Thymus (tissue), 11 donors: ENCODE measurements around the gene DOK1. TPM values are rescaled to one million over a fixed set of nuclear protein-coding genes. Genes with fewer than 3 reads are reported as not detected.

Experiments
- DNase-seq, 9 donors: peaks; one replicate each; pipeline ENCODE4 v3.0.0-alpha.2; 2013; ENCODE audit warnings: low spot score in 9 of 9, low read depth in 6 of 9, missing footprints in 1 of 9
- H3K27ac ChIP-seq, 2 donors: one replicate each; pipeline ENCODE4 v1.5.1; 2013; ENCODE audit warnings: control low read depth in 1 of 2, low read depth in 1 of 2, low read length in 1 of 2, mild to moderate bottlenecking in 1 of 2, moderate library complexity in 1 of 2
- H3K27me3 ChIP-seq, 2 donors: one replicate each; pipeline ENCODE4 v1.5.1; 2013; ENCODE audit warnings: low read length in 1 of 2; ENCODE audit not compliant: control insufficient read depth in 2 of 2, insufficient read depth in 1 of 2
- H3K36me3 ChIP-seq, 2 donors: one replicate each; pipeline ENCODE4 v1.5.1; 2013; ENCODE audit warnings: low read length in 1 of 2, mild to moderate bottlenecking in 1 of 2, moderate library complexity in 1 of 2; ENCODE audit not compliant: control insufficient read depth in 2 of 2, insufficient read depth in 2 of 2
- H3K4me1 ChIP-seq, 2 donors: one replicate each; pipeline ENCODE4 v1.5.1; 2013; ENCODE audit warnings: low read length in 2 of 2; ENCODE audit not compliant: control insufficient read depth in 2 of 2, insufficient read depth in 2 of 2
- H3K4me3 ChIP-seq, 2 donors: one replicate each; pipeline ENCODE4 v1.5.1; 2013; ENCODE audit warnings: low read length in 2 of 2, control low read depth in 1 of 2, mild to moderate bottlenecking in 1 of 2
- H3K9me3 ChIP-seq, 2 donors: one replicate each; pipeline ENCODE4 v1.5.1; 2013; ENCODE audit warnings: low read length in 1 of 2, mild to moderate bottlenecking in 1 of 2; ENCODE audit not compliant: control insufficient read depth in 2 of 2, insufficient read depth in 1 of 2
- WGBS: extraction: QIAGEN DNeasy Blood & Tissue Kit; methylation state at CpG from one replicate; pipeline ENCODE4 v1.1.7; 2013; 5-methylcytosine and 5-hydroxymethylcytosine counted together
- polyA plus RNA-seq: library from polyadenylated mRNA; stranded (reverse); fragments of 200-250 nt; gene quantifications from one replicate; pipeline ENCODE4 v1.2.3, GENCODE V29; 2013
- total RNA-seq: library from RNA; stranded (reverse); fragments of 120-200 nt; gene quantifications from one replicate; pipeline ENCODE4 v1.2.4, GENCODE V29; 2013
- donor health status: healthy.

Gene DOK1
- total and polyA plus RNA-seq, 2 donors = 14.3 to 17.2 TPM

DNA sequence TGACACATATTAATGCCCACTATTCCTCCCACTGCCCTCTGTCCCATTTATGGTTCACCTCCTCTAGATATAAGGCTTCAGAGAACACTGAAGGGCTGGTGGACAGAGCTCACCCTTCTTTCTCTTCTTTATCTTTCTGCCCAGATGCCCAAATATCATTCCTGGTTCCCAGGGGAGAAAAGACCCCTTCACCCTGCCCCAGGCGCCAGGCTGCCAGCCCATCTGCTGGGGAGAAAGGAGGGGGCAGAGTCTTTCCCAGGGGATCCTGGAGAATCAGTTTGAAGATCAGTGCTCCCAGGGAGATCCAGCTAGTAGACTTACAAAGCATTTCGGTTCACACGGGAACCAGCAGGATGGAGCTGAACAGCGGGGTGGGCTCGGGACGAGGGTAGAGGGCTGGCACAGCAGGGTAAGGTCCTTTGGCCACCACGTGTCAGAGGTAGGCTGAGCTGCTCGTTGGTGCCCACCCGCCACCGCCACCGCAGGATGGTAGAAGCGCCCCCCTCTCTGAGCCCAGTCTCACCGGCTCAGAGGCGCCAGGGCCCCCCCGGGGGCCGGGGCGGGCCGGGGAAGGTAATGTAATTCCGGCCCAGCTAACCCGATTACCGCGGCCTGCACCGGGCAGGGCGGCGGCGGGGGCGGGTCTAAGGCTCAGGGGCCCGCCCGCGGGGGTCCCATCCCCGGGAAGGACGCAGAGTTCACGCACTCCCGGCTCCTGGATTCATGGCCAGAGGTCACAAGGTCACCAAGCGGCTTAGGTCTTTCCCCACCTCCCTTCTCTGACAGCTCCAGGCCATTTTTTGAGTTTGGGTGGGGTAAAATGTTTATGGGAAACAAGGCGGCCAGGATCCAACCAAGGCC is 41.5 kb upstream of the DOK1 start:
- Histone ChIP-seq H3K9me3 (peaks cover 0 to 21% of the 10 kb centered on the region in 2 donors), H3K4me1 (peaks cover 16 to 37% of the 10 kb centered on the region in 2 donors), H3K4me3 (no peak overlapping the region), H3K36me3 (no peaks in the 10 kb centered on the region), H3K27me3 (peaks cover 76 to 99% of the 10 kb centered on the region in 2 donors), H3K27ac (no peak overlapping the region)
- no peak for DNase-seq
- WGBS = 12% methylated on average over 36 of the region's 36 CpGs

GRCh38 chr2:74513605-74514367 is 40.7 kb upstream of the DOK1 start:
- Histone ChIP-seq H3K27me3 (peaks cover 76 to 99% of the 10 kb centered on the region in 2 donors), H3K27ac (no peak overlapping the region), H3K36me3 (no peaks in the 10 kb centered on the region), H3K9me3 (peaks cover 0 to 21% of the 10 kb centered on the region in 2 donors), H3K4me3 (peak overlapping the region in 1 of 2 donors; percentile 3), H3K4me1 (peaks cover 13 to 32% of the 10 kb centered on the region in 2 donors)
- WGBS = 3% methylated on average over 52 of the region's 52 CpGs
- peak in 1 of 9 donors; percentile 37 for DNase-seq

- no peaks in the 10 kb centered on the region for H3K36me3 ChIP-seq
- peaks cover 74 to 100% of the 10 kb centered on the region in 2 donors for H3K27me3 ChIP-seq
- H3K4me3 ChIP-seq = peak within 1 kb of the TSS; percentile 13 to 50
- peak in 1 of 9 donors; percentile 21 for DNase-seq
- WGBS = 2% methylated on average over 82 of the region's 82 CpGs
- peaks cover 0 to 21% of the 10 kb centered on the region in 2 donors for H3K9me3 ChIP-seq
- H3K27ac ChIP-seq = no peak within 1 kb of the TSS
- peaks cover 13 to 32% of the 10 kb centered on the region in 2 donors for H3K4me1 ChIP-seq
Measured at GRCh38 chr2:74514368-74515270, 39.9 kb upstream of the DOK1 start, which contains the start of gene TLX2. TLX2 (plus strand) TSS chr2:74514450; CDS start chr2:74514807, 357 bp downstream.

DNA sequence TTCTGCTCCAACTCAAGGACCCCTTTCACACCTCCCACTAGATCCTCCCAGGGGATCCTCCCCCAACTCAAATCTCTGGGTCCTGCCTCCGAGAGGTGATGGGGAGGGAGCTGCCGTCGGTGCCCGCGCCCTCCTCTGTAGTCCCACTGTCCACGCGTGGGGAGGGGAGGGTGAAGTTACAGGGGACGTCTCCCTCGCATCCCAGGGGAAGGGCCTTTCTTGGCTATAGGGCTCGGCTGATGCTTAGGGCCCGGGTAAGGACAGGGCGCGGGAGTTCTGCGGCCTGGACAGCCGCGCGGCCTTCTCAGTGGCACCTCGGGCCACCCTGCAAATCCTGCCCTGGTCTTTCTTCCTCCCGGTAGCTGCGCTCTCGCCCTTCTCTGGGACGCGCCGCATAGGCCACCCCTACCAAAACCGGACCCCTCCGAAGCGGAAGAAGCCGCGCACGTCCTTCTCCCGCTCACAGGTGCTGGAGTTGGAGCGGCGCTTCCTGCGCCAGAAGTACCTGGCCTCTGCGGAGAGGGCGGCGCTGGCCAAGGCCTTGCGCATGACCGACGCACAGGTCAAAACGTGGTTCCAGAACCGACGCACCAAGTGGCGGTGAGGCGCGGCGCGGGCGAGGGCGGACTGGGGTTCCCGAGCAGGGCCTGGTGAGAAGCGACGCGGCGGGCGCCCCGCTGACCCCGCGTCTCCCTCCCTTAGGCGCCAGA is 39.1 kb upstream of the DOK1 start:
- Histone ChIP-seq H3K27me3 (peaks cover 70 to 98% of the 10 kb centered on the region in 2 donors), H3K9me3 (peaks cover 0 to 21% of the 10 kb centered on the region in 2 donors), H3K27ac (no peak overlapping the region), H3K4me1 (peaks cover 13 to 32% of the 10 kb centered on the region in 2 donors), H3K36me3 (no peaks in the 10 kb centered on the region), H3K4me3 (peak overlapping the region; percentile 13 to 50)
- peak in 1 of 9 donors; percentile 33 for DNase-seq
- 5% methylated on average over 60 of the region's 60 CpGs for WGBS

DNA sequence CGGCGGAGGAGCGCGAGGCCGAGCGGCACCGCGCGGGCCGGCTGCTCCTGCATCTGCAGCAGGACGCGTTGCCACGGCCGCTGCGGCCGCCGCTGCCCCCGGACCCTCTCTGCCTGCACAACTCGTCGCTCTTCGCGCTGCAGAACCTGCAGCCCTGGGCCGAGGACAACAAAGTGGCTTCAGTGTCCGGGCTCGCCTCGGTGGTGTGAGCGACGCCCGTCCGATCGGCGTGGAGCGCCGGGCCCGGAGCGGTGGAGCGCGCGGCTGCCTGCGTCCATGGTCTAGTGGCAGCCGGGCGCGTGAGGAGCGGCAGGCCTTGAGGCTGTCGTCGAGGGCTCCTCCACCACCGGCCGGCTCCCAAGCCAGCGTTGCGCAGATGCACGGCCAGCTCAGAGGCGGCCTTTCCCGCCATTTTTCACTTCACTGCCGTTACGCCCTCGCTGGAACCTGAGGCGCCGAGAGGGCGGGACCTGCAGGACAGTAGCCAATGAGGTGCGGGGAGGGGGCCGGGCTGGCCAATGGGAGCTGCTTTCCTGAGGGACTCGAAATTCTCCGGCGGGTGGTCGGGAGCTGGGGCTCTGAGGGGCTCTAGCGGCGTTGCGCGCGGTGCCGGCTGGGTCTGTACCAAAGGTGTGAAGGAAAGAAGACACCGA is 38.4 kb upstream of the DOK1 start:
- 4% methylated on average over 72 of the region's 72 CpGs for WGBS
- H3K4me3 ChIP-seq = peak overlapping the region; percentile 10 to 50
- H3K27me3 ChIP-seq = peaks cover 65 to 96% of the 10 kb centered on the region in 2 donors
- peak in 5 of 9 donors; percentile 44 to 78 (median 65) for DNase-seq
- peaks cover 0 to 21% of the 10 kb centered on the region in 2 donors for H3K9me3 ChIP-seq
- H3K27ac ChIP-seq = no peak overlapping the region
- peaks cover 13 to 32% of the 10 kb centered on the region in 2 donors for H3K4me1 ChIP-seq
- no peaks in the 10 kb centered on the region for H3K36me3 ChIP-seq

GRCh38 chr2:74516650-74517049 is 37.9 kb upstream of the DOK1 start:
- 75% methylated on average over 13 of the region's 13 CpGs for WGBS
- H3K27me3 ChIP-seq = peaks cover 60 to 96% of the 10 kb centered on the region in 2 donors

GRCh38 chr2:74522516-74522915 is 32.0 kb upstream of the DOK1 start:
- Histone ChIP-seq H3K4me3 (no peak overlapping the region), H3K9me3 (peaks cover 3 to 7% of the 10 kb centered on the region in 2 donors), H3K27ac (no peak overlapping the region), H3K4me1 (peaks cover 0 to 3% of the 10 kb centered on the region in 2 donors), H3K27me3 (peaks cover 11 to 48% of the 10 kb centered on the region in 2 donors), H3K36me3 (peaks cover 13 to 19% of the 10 kb centered on the region in 2 donors)
- 94% methylated on average over 3 of the region's 3 CpGs for WGBS
- DNase-seq = no peak

More at GRCh38 chr2:74516650-74517049, 37.9 kb upstream of the DOK1 start:
- H3K4me3 ChIP-seq = peak overlapping the region in 1 of 2 donors; percentile 50
- no peak for DNase-seq
- H3K36me3 ChIP-seq = no peaks in the 10 kb centered on the region
- peaks cover 13 to 32% of the 10 kb centered on the region in 2 donors for H3K4me1 ChIP-seq
- H3K27ac ChIP-seq = no peak overlapping the region
- peaks cover 0 to 21% of the 10 kb centered on the region in 2 donors for H3K9me3 ChIP-seq
